Glutamatergic neuron (in vitro differentiated cells): ENCODE results near the gene TTC28. TPM values are rescaled to one million over a fixed set of nuclear protein-coding genes. Genes with fewer than 3 reads are reported as not detected.

Experiments used
- DNase-seq: peaks from one replicate; pipeline ENCODE4 v3.0.0; 2022
- H3K27ac Mint-ChIP-seq: one replicate; pipeline ENCODE4 v1.8.0; 2020; ENCODE audit warnings: mild to moderate bottlenecking, mixed read lengths, inconsistent platforms; ENCODE audit not compliant: unreplicated experiment
- H3K27me3 Mint-ChIP-seq: one replicate; pipeline ENCODE4 v1.8.0; 2020; ENCODE audit warnings: mild to moderate bottlenecking, moderate library complexity, mixed read lengths, inconsistent platforms; ENCODE audit not compliant: unreplicated experiment
- H3K36me3 Mint-ChIP-seq: one replicate; pipeline ENCODE4 v1.8.0; 2020; ENCODE audit warnings: mild to moderate bottlenecking, mixed read lengths, inconsistent platforms; ENCODE audit not compliant: unreplicated experiment
- H3K4me1 Mint-ChIP-seq: one replicate; pipeline ENCODE4 v1.8.0; 2020; ENCODE audit warnings: mild to moderate bottlenecking, low read depth, mixed read lengths, inconsistent platforms; ENCODE audit not compliant: unreplicated experiment
- H3K4me3 Mint-ChIP-seq: one replicate; pipeline ENCODE4 v1.8.0; 2020; ENCODE audit warnings: mild to moderate bottlenecking, mixed read lengths, inconsistent platforms; ENCODE audit not compliant: unreplicated experiment
- H3K9me3 Mint-ChIP-seq: one replicate; pipeline ENCODE4 v1.8.0; 2020; ENCODE audit warnings: mild to moderate bottlenecking, moderate library complexity, mixed read lengths, inconsistent platforms; ENCODE audit not compliant: unreplicated experiment
- CTCF ChIP-seq: fragments of 200-600 bp; sonication (generic); IDR thresholded peaks from one replicate; pipeline ENCODE4 v1.5.0; 2021; ENCODE audit not compliant: partially characterized antibody, unreplicated experiment
- total RNA-seq: library from RNA; stranded (reverse); fragmentation: NEBNext Ultra II Directional; extraction: Animal tissue kit (Norgen Biotek cat#: 25700); gene quantifications from one replicate; pipeline ENCODE4 v1.2.1, GENCODE V29; 2021; ENCODE audit not compliant: unreplicated experiment

TTC28 gene
- total RNA-seq, 1 donor from 2014 or later: 55.6 TPM

- Mint-ChIP-seq H3K4me1 (peaks cover 20% of the 10 kb centered on the region), H3K27ac (no peak overlapping the region), H3K9me3 (peaks cover 15% of the 10 kb centered on the region), H3K27me3 (peaks cover 17% of the 10 kb centered on the region), H3K4me3 (no peak overlapping the region), H3K36me3 (no peaks in the 10 kb centered on the region)
- peak; percentile 10 for DNase-seq
- peak; percentile 8 for TF ChIP-seq CTCF
Observed at GRCh38 chr22:28015676-28016601, 663.7 kb downstream of the TTC28 start.

GRCh38 chr22:28015046-28015425 lies 664.6 kb downstream of the TTC28 start:
- peaks cover 7% of the 10 kb centered on the region for H3K9me3 Mint-ChIP-seq
- no peaks in the 10 kb centered on the region for H3K36me3 Mint-ChIP-seq
- no peak for TF ChIP-seq CTCF
- peaks cover 16% of the 10 kb centered on the region for H3K4me1 Mint-ChIP-seq
- DNase-seq: no peak
- H3K27ac Mint-ChIP-seq: no peak overlapping the region
- peaks cover 8% of the 10 kb centered on the region for H3K27me3 Mint-ChIP-seq
- no peak overlapping the region for H3K4me3 Mint-ChIP-seq

- Mint-ChIP-seq H3K9me3 (peaks cover 3% of the 10 kb centered on the region), H3K36me3 (no peaks in the 10 kb centered on the region), H3K4me1 (peaks cover 12% of the 10 kb centered on the region), H3K27me3 (peaks cover 3% of the 10 kb centered on the region), H3K4me3 (no peak overlapping the region), H3K27ac (peak overlapping the region; percentile 28)
- TF ChIP-seq CTCF: no peak
- peak; percentile 18 for DNase-seq
Observed at GRCh38 chr22:28014211-28015045, 665.2 kb downstream of the TTC28 start.

- Mint-ChIP-seq H3K9me3 (peaks cover 3% of the 10 kb centered on the region), H3K27ac (no peak overlapping the region)
Observed at GRCh38 chr22:28013611-28014010, 666.0 kb downstream of the TTC28 start.

More at GRCh38 chr22:28013611-28014010, 666.0 kb downstream of the TTC28 start:
- H3K36me3 Mint-ChIP-seq: no peaks in the 10 kb centered on the region
- no peak overlapping the region for H3K4me3 Mint-ChIP-seq
- no peak for TF ChIP-seq CTCF
- no peak for DNase-seq
- peaks cover 4% of the 10 kb centered on the region for H3K27me3 Mint-ChIP-seq
- peaks cover 9% of the 10 kb centered on the region for H3K4me1 Mint-ChIP-seq
